SK-MEL-5 (cell line): ENCODE results near the gene PRR36. TPM values are rescaled to one million over a fixed set of nuclear protein-coding genes. Genes with fewer than 3 reads are reported as not detected.
A peak's percentile ranks its signal among the peaks of the same experiment; 100 is the strongest.

Source experiments
- DNase-seq: peaks from one replicate; pipeline ENCODE4 v3.0.0-alpha.2; 2016; ENCODE audit warnings: low read depth, low spot score
- in situ Hi-C: cut with HindIII; loops from 2 replicates; pipeline ENCODE4 v1.10.0; 2016; ENCODE audit warnings: low sequenced_read_pairs, high pct_unique_total_duplicates, low pct_unique_long_range_greater_than_20kb
- total RNA-seq: library from RNA; depleted of rRNA; stranded (reverse); fragments of >200 nt; shearing (Covaris generic); gene quantifications from 2 replicates; pipeline ENCODE4 v1.2.3, GENCODE V29; 2014

Gene PRR36
- total RNA-seq, 1 experiment from 2014 or later: not detected

GRCh38 chr19:7844951-7845350 is 29.2 kb downstream of the PRR36 start:
- in situ Hi-C loops: no loop called here
- no peak for DNase-seq

- DNase-seq: no peak
- in situ Hi-C loops: no loop called here
Observed at GRCh38 chr19:7844405-7844804, 29.8 kb downstream of the PRR36 start.

GRCh38 chr19:7843521-7843920 is 30.7 kb downstream of the PRR36 start:
- in situ Hi-C loops: no loop called here

GRCh38 chr19:7842661-7843294 is 31.4 kb downstream of the PRR36 start:
- in situ Hi-C loops: no loop called here
- no peak for DNase-seq

More at GRCh38 chr19:7843521-7843920, 30.7 kb downstream of the PRR36 start:
- no peak for DNase-seq

GRCh38 chr19:7841751-7842660 is 32.2 kb downstream of the PRR36 start:
- in situ Hi-C loops: no loop called here
- no peak for DNase-seq

- no peak for DNase-seq
- in situ Hi-C loops: no loop called here
Observed at GRCh38 chr19:7840629-7841028, 33.6 kb downstream of the PRR36 start.

- no peak for DNase-seq
- in situ Hi-C loops: no loop called here
Observed at GRCh38 chr19:7839476-7839875, 34.7 kb downstream of the PRR36 start.

- in situ Hi-C loops: no loop called here
- no peak for DNase-seq
Observed at GRCh38 chr19:7833225-7834099, 40.7 kb downstream of the PRR36 start.

- in situ Hi-C loops: no loop called here
- no peak for DNase-seq
Observed at GRCh38 chr19:7832781-7833180, 41.4 kb downstream of the PRR36 start.

GRCh38 chr19:7832009-7832408 is 42.2 kb downstream of the PRR36 start:
- in situ Hi-C loops: no loop called here
- no peak for DNase-seq

- in situ Hi-C loops: no loop called here
- peak; percentile 67 for DNase-seq
Observed at GRCh38 chr19:7831452-7831851, 42.7 kb downstream of the PRR36 start.

GRCh38 chr19:7830823-7831222 is 43.4 kb downstream of the PRR36 start:
- DNase-seq: no peak
- in situ Hi-C loops: no loop called here

GRCh38 chr19:7830272-7830771 is 43.9 kb downstream of the PRR36 start:
- no peak for DNase-seq
- in situ Hi-C loops: no loop called here

GRCh38 chr19:7829561-7830271 is 44.5 kb downstream of the PRR36 start, which contains the start of gene EVI5L:
EVI5L (plus strand) TSS chr19:7830218; CDS start chr19:7846543, 16,325 bp downstream.
- in situ Hi-C loops: no loop called here
- DNase-seq: peak; percentile 98

GRCh38 chr19:7829166-7829520 is 45.0 kb downstream of the PRR36 start:
- in situ Hi-C loops: no loop called here

GRCh38 chr19:7823686-7824301 is 50.4 kb downstream of the PRR36 start:
- in situ Hi-C loops: no loop called here
- no peak for DNase-seq

More at GRCh38 chr19:7829166-7829520, 45.0 kb downstream of the PRR36 start:
- no peak for DNase-seq
